HG02884 (cell line): Measurements from ENCODE around the gene DERA.
"Not testable (repeated sequence)": the region's sequence is repeated elsewhere in the genome, so short reads cannot be mapped to it uniquely, and the experiment has no call there.

ENCODE experiments used
- ATAC-seq: cut with Tn5 transposase; IDR thresholded peaks from one replicate; pipeline ENCODE4 v1.9.1; 2021; ENCODE audit warnings: mild to moderate bottlenecking, moderate library complexity; ENCODE audit not compliant: unreplicated experiment

The DERA gene

GRCh38 chr12:15997910-15998309, 86.8 kb downstream of the DERA start:
- no peak for ATAC-seq

- ATAC-seq, result no peak
Measured at GRCh38 chr12:16002880-16003279, 91.7 kb downstream of the DERA start.

- no peak for ATAC-seq
Measured at GRCh38 chr12:16003460-16003859, 92.3 kb downstream of the DERA start.

GRCh38 chr12:16006752-16007151, 95.6 kb downstream of the DERA start:
- no peak for ATAC-seq

GRCh38 chr12:16008421-16008824, 97.3 kb downstream of the DERA start:
- ATAC-seq, result no peak

GRCh38 chr12:16012117-16012516, 101.0 kb downstream of the DERA start:
- no peak for ATAC-seq

- not testable (repeated sequence) for ATAC-seq
Measured at GRCh38 chr12:16013722-16014121, 102.6 kb downstream of the DERA start.

- not testable (repeated sequence) for ATAC-seq
Measured at GRCh38 chr12:16014394-16014793, 103.3 kb downstream of the DERA start.

- ATAC-seq, result no peak
Measured at GRCh38 chr12:16016748-16017147, 105.6 kb downstream of the DERA start.

- ATAC-seq, result no peak
Measured at GRCh38 chr12:16018306-16018705, 107.2 kb downstream of the DERA start.

GRCh38 chr12:16019136-16019535, 108.0 kb downstream of the DERA start:
- ATAC-seq, result no peak

GRCh38 chr12:16020031-16020430, 108.9 kb downstream of the DERA start:
- no peak for ATAC-seq

GRCh38 chr12:16021026-16021425, 109.9 kb downstream of the DERA start:
- ATAC-seq, result no peak

- ATAC-seq, result no peak
Measured at GRCh38 chr12:16021676-16022075, 110.5 kb downstream of the DERA start.

- no peak for ATAC-seq
Measured at GRCh38 chr12:16027002-16027401, 115.9 kb downstream of the DERA start.

GRCh38 chr12:16030744-16031143, 119.6 kb downstream of the DERA start:
- no peak for ATAC-seq

GRCh38 chr12:16034136-16034817, 123.1 kb downstream of the DERA start:
- no peak for ATAC-seq

- no peak for ATAC-seq
Measured at GRCh38 chr12:16036073-16036472, 124.9 kb downstream of the DERA start.

GRCh38 chr12:16037533-16037932, 126.4 kb downstream of the DERA start:
- no peak for ATAC-seq

GRCh38 chr12:16043480-16043879, 132.3 kb downstream of the DERA start:
- ATAC-seq, result no peak

- no peak for ATAC-seq
Measured at GRCh38 chr12:16046266-16046665, 135.1 kb downstream of the DERA start.

- ATAC-seq, result no peak
Measured at GRCh38 chr12:16048511-16048910, 137.4 kb downstream of the DERA start.

GRCh38 chr12:16056910-16057309, 145.8 kb downstream of the DERA start:
- ATAC-seq, result no peak
